LoVo (cell line): ENCODE measurements around the gene RPS6KA2.

Experiments
- DNase-seq: peaks from one replicate; pipeline ENCODE4 v3.0.0-alpha.2; 2016; ENCODE audit warnings: low spot score

Gene RPS6KA2

DNA sequence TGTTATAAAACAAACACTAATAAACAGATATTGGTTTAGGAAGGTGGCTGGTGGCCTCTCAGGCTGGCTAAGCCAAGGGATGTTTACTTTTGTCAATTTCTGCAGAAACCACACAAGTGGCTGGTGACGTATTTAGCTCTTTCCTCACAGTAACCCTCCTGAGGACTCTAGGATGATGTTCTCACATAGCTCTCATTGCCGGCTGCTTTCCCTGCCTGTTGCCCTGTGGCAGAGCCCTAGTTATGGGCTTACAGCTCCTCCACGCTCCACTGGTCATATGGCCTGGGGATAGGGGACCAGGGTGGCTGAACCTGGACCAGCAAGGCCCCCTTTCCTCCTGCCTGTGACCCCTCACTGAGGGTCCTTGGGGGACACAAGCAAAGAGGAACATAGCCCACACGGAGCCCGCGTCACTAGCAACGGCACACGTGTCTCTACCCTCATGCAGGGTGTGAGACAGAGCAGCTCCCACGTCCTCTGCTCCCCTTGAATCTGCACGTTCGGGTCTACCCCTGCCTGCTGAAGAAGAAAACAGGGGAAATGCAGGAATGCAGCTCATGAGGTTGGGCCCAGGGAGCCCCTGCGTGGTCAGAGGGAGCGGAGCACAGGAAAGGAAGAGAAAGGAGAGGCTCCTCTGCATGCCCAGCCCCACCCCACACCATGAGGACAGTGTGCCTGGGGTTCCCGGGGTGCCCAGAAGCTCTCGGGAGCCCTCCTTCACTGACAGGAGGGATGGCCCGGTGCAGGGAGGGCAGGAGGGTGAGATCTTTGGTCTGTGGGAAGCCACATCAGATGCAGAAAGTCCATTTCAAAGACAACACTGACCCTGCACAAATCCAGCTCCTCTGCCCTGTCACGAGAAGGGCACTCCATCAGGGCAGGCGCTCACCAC lies 54.4 kb downstream of the RPS6KA2 start:
- no peak for DNase-seq

GRCh38 chr6:166570929-166571713 lies 55.9 kb downstream of the RPS6KA2 start:
- no peak for DNase-seq

GRCh38 chr6:166569206-166569605 lies 57.8 kb downstream of the RPS6KA2 start:
- no peak for DNase-seq

GRCh38 chr6:166567813-166568212 lies 59.2 kb downstream of the RPS6KA2 start:
- no peak for DNase-seq

DNA sequence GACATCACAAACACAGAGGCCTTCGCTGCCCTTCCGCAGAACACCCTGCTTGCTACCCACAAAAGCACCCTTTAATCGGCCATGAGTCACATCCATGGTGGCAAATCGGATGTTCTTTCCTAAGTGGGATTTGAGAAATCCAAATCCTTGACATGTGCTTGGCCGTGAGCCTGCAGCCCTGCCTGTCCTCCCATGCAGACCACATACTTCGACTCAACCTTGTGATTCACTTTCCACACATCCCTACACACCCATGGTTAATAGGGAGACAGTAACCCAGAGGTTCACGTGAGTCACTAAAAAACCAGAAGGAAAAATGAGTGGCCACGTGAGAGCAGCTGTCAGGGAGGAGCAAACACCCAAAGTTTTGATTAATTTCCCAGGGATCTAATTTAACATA lies 59.9 kb downstream of the RPS6KA2 start:
- DNase-seq, result no peak

DNA sequence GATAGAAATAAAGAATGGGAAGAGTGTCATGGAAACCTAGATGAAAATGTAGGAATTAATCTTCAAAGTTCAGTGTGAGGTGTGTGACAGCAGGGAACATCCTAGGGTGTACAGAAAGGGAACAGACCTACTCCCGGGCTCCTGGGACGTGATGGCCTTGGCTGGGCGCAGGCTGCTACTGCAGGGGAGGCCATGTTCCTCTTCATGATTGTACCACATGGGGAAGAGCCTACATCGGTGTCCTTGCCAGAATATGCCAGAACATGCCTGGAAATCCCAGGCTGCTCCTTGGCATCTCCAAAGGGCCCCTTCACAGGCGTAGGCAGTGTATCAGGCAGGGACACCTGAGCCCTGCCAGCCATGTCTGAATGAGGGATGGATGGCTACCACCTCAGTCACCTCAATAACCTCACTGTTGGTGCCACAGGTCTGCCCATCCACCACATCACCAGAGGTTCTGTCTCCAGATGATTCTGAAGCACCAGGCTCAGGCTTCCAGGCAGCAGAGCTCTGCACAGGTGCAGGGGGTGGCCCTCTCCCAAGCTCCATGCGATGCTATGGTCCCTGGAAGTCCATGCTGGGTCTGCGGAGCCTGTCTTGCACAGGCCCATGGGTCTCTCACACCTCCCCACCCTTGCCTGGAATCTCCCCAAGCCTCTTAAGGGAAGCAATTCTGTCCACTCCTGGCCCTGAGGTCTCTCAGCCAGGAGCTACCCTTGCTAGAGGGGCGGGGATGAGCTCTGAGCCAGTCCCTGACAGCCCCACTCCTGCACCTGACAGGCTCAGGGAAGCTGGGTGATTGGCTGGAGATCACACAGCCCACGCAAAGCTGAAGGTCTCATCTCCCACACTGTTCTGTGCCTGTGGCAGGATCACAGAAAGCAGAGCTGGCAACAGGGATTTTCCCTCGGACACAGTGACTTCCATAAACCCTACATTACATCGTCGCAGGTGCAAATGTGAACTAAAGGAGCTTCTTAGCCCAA lies 60.7 kb downstream of the RPS6KA2 start:
- DNase-seq, result no peak

DNA sequence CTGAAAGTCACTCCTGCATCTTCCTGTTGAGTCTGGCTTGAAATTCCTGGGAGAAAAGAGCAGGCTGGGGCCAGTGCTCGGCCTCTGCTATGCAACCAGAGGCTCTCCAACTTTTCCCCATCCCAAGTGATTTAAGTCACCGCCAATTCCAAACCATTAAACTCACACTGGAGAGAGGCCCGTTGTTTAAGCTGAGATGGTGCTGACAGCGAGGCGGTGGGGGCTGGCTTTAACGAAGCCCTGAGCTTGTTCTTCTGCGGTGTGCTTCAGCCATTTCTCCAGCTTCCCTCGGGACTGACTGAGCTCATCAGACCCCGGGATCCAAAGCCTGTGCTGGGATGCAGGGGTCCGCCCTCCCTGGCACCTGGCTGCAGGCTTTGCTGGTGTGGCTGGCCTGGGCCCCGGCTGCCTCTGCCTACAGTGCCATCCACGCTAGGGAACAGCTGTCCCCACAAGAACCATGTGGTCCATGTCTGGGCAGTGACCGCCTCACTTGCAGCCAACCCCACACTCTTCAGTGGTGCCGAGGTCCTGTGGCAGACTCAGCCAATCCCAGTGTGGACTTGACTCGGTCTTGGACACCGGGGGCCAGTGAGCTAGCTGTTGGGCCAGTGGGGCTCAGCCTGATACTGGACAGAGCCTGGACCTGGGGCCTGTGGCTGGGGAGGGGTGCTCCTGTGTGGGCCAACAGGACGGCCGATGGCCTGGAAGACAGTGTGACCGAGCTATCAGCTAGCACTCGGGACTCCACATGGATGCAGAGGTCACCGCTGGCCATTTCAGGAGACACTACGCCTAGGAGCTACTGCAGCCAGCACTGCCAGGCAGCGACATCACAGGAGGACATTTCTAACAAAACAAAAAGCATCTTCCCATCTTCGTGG lies 61.7 kb downstream of the RPS6KA2 start:
- DNase-seq, result no peak

GRCh38 chr6:166563805-166564204 lies 63.2 kb downstream of the RPS6KA2 start:
- no peak for DNase-seq

GRCh38 chr6:166563200-166563599 lies 63.9 kb downstream of the RPS6KA2 start:
- no peak for DNase-seq

DNA sequence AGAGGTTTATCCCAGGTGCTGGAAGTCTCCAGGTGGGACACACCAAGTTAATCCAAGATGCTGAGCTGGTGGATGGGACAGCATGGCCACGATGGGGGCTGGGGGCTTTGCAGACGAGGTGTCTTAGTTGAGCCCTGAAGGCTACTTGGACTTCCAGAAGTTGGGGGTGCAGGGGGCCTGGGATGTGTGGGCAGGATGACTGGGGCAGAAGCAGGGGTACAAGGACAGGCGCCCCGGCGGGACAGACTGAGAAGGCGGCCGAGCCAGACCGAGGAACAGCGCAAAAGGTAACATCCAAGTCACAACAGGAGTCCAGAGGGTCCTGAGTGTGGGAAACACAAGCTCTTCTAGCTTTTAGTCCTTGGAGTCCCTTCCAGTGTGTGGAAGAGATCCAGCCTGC lies 64.3 kb downstream of the RPS6KA2 start:
- DNase-seq, result no peak

GRCh38 chr6:166561771-166562359 lies 65.2 kb downstream of the RPS6KA2 start:
- no peak for DNase-seq

GRCh38 chr6:166560222-166560621 lies 66.8 kb downstream of the RPS6KA2 start:
- no peak for DNase-seq

DNA sequence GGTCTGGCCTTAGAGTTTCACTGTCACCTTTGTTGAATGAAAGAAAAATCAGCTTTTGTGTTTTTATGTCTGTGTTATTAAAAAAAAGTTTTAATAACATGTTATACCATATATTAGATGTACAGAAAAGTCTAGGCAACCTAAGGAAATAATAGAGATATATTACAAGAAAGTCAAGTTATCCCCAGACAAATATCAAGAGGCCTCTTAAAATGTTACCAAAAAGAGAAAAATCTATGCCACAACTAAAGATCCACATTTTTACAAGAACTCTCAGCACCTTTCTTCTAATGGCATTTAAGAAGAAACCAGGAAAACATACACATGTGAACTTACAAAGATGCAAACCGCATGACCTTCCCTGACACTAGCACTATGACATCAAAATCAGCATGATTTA lies 67.4 kb downstream of the RPS6KA2 start:
- DNase-seq, result no peak

DNA sequence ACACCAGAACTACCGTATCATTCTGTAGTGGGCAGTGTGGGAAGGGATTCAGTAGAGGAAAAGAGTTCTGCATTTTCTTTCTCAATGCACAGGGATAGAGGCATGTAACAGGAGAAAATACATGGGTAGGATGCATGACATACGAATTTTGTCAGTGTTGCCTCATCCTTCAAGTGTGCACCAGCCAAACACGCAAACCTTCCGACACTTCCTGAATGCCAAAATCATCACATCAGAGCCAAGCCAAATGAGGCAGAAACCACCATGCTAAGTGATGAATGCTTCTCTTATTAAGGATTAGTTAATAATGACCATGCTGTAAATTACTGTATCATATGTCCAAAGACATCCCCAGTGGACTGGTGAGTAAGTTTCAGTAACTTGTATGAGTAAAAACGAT lies 67.8 kb downstream of the RPS6KA2 start:
- DNase-seq, result no peak

DNA sequence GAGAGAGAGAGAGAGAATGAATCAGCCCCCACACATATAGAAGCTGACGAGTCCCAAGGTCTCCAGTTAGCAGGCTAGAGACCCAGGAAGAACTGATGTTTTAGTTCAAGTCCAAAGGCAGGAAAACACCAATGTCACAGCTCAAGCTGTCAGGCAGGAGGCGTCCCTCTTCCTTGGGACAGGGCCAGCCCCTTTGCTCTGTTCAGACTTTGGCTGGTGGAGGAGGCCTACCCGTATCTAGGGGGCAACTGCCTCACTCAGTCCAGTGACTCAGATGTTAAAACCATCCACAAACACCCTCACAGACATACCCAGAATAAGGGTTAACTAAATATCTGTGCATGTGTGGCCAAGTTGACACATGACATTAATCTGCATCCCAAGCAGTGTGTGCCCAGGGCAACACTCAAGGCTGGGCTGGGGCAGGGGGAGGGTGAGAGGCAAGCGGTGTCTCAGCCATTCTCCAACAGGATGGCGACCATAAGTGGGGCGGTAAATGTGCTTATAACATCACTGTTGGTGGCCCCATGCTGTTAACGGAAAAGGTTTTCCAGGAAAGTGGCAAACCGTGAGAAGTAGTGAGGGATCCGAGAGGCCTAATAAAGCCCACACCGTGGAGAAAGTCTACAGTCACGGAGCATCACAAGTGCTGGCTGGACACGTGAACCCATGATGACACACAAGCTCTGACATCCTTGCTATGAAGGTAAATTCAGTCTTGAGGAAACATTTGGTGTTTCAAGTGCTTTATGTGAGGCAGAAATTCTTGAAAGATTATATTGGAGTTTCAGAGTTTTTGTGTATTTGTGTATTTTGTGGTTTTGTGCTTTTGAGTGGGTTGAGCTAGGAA lies 68.7 kb downstream of the RPS6KA2 start:
- DNase-seq, result no peak

GRCh38 chr6:166556863-166557322 lies 70.2 kb downstream of the RPS6KA2 start:
- DNase-seq, result peak; percentile 88

GRCh38 chr6:166556336-166556735 lies 70.7 kb downstream of the RPS6KA2 start:
- no peak for DNase-seq

- DNase-seq, result no peak
These were observed 72.0 kb downstream of the RPS6KA2 start for GRCh38 chr6:166555086-166555485.

DNA sequence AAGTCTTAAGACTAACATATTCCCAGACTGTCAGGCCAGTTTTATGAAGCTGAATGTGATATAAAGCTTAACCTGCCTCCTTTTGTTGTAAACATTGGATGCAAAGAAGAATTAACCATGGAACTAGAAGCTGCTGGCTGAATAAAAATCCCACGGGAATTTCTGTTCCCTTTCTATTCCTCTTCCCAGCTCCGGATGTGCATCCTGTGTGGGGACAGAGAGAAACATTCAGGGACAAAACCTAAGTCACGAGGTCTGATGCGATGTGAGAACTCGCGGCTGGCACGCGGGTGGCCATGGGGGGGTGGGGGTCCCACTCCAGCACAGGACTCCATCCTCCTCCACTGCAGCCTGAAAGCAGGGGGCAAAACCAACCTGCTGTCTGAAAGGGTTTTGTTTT lies 72.7 kb downstream of the RPS6KA2 start:
- DNase-seq, result no peak
